ENCODE data around the gene SHISAL1.

GRCh38 chr22:44215287-44215686 is 97.5 kb downstream of the SHISAL1 start:
- TF ChIP-seq EZH2 (IDR thresholded peaks at IDR 0.05; ENCODE audit: low read length) (no peak), CTCF (optimal IDR thresholded peaks at IDR 0.05 in 1 of 3, IDR thresholded peaks at IDR 0.05 in 1 of 3, conservative IDR thresholded peaks at IDR 0.05 in 1 of 3; ENCODE audit: extremely low read depth in 1 of 3, insufficient read depth in 2 of 3, low read length in 3 of 3) (no peak)
